Activated CD4-positive, alpha-beta T cell treated with anti-CD3 and anti-CD28 coated beads, Interleukin-2, amount 50 U/mL, for 1 hour (primary cell): ENCODE measurements around the gene EMC10.

Experiments used
- DNase-seq: peaks from one replicate; pipeline ENCODE4 v3.0.0-alpha.2; 2020

EMC10 gene

DNA sequence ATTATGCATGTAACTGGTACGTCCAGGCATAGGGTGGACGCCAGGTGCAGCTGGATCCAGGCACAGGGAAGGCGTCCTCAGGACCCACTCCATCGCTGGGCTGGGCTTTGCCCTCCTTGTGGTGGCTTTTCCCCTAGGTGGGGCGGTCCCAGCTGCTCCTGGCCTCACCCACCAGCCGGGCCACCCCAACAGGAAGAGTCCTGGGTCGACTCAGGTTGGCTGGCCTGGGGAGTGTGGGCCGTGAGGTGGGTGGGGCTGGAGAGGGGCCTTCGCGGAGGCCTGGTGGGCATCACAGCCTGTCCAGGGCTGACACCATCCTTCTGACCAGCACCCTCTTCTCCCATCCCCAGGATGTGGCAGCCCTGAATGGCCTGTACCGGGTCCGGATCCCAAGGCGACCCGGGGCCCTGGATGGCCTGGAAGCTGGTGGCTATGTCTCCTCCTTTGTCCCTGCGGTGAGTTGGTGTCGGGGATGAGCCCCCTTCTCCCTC is 3.5 kb downstream of the EMC10 start:
- DNase-seq = no peak

DNA sequence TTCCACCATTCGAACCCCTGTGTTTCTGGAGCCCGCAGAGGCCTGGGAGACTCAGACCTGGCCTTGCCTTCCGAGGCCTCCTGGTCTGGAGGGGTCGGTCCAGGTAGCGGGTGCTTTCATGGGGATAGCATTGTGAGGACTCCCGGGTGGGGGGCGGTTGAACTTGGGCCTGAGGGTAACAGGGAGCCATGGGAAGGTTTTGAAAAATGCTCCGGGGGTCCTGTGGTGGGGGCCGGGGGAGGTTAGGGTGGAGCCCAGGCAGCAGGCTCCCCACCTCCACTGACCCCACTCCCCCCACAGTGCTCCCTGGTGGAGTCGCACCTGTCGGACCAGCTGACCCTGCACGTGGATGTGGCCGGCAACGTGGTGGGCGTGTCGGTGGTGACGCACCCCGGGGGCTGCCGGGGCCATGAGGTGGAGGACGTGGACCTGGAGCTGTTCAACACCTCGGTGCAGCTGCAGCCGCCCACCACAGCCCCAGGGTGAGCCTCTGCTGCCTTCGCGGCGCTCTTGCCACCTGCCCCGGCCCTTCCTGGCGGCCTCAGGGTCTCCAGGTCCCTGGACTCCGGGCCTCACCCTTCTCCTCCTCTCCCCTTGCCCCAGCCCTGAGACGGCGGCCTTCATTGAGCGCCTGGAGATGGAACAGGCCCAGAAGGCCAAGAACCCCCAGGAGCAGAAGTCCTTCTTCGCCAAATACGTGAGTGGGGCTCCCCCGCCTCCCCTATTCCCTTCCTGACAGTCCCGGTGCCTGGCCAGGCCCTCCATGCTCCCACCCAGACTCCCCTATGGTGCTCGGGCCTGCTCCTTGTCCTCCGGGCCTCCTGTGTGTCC is 4.2 kb downstream of the EMC10 start:
- no peak for DNase-seq

DNA sequence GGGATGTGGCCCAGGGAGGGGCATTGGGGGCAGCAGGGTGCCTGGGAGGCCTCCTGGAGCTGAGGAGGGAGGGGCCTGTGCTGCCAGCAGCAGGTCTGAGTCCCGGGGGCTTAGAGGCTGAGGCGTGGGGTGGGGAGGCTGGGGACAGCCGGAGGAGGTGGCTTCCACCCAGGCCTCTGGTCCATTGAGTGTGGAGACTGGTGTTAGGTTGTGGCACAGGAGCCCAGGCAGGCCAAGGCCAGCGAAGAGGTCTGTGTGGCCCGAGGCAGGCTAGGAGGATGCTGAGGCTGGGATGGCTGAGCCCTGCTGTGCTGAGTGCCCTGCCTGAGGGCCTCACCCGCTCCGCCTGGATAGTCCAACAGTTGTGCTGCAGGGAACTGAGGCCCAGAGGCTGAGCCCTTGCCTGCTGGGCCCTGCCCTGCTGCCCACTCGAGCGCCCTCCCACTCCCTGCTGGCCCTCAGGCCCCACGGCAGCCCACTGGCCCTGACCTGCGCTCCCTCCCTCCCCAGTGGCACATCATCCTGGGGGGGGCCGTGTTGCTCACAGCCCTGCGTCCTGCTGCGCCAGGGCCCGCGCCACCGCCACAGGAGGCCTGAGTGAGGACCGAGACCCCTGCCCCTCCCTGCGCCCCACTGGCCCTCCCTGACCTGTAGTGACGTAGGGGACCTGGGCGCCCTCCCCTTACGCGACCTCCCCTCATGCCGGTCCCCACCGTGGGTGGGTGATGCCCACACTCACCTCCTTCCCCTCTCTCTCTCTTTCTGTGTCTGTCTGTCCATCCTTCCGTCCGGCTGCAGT is 5.2 kb downstream of the EMC10 start:
- no peak for DNase-seq

DNA sequence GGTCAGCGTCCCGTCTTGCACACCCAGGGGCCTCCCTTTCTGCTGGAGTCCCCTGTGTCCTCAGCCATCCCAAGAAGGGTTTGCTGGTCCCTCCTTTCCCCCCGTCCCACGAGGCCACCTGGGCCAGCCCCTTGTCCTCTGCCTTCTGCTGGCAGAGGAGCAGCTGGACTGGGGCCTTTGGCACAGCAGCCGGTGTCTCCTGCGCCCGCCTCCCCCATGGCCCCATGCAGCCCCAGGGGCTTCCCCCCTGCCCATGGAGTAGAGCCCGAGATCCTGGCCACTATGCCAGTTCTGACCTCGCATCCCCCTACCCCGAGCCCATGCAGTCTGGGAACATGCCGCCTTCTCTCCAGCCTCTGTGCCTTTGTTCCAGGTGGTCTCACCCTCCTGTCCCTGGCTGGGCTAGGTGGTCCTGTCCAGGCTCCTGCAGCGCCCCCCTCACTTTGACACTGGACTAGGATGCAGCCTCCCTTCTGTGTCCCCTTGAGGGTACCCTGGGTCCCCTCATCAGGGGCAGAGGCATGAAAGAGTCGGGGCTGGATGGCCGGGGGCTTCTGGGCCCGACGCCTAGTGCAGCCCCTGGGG is 6.1 kb downstream of the EMC10 start:
- DNase-seq = no peak

DNA sequence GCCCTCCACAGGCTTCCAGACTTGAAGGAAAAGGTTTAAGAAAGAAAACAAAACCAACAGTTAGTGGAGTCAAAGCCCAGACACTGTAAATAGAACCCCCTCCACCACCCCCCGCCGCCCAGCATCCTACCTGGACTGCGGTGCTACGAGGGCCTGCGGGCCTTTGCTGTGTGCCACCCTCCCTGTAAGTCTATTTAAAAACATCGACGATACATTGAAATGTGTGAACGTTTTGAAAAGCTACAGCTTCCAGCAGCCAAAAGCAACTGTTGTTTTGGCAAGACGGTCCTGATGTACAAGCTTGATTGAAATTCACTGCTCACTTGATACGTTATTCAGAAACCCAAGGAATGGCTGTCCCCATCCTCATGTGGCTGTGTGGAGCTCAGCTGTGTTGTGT is 6.6 kb downstream of the EMC10 start:
- DNase-seq = no peak

DNA sequence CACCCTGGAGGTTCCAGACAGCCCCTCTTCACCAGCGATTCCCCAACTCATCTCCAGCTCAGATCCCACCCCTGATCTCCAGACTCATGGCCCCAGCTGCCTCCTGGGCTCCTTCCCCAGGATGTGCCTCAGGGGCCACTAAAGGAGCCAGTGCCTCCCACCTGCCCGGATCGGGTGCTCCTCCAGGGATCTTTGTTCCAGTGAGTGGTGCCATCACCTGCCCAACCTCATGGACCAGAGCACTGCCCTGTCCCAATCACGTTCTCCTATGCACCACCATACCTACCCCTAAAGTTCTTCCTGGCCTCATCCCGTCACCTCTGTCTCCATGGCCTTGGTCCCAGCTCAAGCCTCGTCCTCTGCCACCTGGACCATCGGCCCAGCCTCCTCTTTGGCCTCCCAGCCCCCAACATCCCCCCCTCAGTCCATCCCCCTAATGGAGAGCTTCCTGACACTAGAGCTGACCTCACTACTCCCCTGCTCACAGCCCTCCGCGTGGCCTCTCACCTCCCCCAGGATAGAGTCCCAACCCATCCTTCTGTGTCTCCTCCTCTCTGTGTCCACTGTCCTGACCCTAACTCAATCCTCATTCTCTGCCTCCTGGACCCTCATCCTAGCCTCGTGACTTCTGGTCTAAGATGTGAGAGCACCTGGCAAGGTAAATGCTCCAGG is 9.1 kb downstream of the EMC10 start:
- DNase-seq = no peak

DNA sequence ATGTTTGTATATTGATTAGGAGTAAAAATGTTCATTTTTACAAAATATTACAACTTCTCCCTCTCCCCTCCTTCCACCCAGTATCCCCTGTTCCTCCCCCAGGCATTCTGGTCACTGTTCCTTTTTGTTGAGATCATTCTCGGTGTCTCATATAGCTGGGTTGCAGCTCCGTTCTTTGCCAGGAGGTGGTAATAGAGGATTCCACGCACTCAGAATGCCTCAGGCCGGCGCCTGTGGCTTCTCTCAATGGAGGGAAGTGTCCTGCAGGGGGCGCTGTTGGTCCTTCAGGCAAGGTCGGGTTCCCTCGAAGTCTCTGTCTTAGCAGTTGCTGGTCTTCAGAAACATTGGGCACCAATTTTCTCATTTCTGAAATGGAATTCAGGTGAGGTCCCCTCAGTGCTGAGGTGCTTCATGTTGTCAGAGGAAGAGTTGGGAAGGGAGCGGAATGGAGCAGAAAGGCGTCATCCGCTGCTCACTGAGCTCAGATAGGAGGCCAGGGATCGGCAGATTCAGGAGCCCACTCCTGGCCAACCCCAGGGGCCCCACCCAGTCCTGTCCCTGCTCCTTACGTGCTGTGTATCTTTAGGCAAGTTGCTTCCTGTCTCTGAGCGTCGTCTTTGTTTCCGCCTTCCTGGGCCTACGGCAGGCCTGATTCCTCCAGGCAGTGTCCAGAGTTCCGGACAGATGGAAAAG is 10.7 kb downstream of the EMC10 start:
- DNase-seq = peak; percentile 59

DNA sequence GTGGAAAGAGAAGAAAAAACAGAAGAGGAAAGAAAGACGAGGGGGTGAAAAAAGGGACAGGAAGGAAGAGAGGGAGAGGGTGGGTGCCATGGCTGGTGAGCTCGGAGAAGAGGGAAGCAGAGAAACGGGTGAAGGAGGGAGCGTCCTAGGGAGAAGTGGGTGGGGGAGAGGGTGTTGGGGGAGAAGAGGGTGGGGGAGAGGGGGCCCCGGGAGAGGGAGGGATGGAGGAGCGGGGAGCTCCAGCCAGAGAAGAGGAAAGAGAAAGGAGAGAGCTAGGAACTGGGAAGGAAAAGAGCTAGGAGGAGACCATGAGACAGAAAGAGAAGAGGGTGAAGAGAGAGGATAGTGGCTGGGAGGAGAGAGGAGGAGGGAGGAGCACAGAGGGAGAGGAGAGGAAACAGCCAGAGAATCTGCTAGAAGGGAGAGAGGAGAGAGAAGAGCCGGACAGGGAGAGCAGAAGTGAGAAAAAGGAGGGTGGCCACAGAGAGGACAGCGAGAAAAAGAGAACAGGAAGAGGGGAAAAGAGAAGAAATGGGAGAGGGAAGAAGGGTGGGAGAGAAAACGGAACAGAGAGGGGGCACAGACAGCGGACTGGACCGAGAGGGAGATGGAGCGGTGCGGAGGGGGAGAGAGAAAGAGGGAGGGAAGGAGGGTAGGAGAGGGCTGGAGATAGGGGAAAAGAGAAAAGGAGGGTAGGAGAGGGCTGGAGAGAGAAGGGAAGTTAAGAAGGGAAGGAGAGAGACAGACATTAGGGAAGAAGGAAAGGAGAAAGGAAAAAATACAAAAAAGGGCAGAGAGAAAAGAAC is 12.3 kb downstream of the EMC10 start:
- DNase-seq = no peak

DNA sequence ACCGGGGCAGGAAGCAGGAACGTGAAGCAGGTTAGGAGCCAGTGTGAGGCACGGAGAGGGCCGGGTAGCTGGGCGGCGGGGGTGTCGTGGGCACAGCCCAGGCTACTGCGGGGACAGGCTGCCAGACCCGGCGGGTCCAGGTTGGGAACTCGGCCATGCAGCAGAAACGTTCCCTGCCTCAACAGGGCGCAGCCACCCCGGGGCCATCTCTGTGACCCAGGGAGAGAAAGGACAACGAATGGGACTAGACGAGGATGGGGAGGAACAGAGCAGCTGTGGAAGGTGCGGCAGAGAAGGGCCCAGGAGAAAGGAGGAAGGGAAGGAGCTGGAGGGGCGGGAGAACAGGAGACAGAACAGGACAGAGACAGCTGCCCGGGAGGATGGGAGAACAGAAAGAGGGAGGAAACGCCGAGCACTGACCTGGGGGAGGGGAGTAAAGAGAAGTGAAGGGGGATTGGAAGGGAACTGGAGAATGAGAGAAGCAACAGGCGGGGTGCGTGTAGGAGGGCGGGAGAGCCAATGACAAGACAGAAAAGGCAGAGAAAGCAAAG is 13.2 kb downstream of the EMC10 start:
- DNase-seq = no peak

DNA sequence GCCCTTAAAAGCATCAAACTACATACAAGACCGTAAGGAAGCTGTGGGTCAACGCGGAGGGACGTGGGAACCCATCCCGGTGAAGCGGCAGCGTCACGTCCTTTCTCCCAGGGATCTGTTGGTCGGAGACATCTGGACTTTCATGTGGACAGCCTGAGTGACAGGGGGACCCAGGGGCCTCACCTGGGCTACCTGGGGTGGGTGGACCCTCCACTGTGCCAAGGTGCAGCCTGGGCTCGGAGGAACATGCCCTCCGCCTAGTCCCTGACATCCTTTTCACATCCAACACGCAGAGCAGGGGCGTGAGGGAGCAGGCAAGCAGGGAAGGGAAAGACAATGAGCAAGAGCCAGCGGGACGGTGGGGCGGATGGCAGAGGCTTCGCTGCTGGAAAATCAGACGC is 14.1 kb downstream of the EMC10 start:
- DNase-seq = no peak

DNA sequence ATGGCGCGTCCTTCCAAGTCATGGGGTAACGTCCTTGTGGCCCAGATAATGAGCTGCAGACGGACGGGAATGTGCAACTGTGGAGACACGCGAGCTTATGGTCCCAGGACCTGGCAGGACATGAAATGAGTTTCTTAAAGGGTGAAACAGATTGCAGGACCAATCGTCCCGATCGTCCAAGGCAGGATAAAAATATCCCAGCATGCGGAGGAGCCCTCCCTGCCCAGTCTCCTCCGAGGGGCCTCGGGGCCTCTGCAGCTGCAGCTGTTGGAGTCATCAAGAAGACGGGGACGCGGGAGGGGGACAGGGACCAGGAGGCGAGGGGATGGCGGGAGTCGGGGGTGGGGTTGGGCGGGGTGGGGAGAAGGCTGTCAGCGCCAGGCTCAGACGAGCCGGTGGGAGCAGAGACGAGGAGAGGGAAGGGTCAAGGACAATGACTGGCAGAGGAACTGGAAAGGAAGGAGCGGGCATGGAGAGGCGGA is 14.7 kb downstream of the EMC10 start:
- no peak for DNase-seq

DNA sequence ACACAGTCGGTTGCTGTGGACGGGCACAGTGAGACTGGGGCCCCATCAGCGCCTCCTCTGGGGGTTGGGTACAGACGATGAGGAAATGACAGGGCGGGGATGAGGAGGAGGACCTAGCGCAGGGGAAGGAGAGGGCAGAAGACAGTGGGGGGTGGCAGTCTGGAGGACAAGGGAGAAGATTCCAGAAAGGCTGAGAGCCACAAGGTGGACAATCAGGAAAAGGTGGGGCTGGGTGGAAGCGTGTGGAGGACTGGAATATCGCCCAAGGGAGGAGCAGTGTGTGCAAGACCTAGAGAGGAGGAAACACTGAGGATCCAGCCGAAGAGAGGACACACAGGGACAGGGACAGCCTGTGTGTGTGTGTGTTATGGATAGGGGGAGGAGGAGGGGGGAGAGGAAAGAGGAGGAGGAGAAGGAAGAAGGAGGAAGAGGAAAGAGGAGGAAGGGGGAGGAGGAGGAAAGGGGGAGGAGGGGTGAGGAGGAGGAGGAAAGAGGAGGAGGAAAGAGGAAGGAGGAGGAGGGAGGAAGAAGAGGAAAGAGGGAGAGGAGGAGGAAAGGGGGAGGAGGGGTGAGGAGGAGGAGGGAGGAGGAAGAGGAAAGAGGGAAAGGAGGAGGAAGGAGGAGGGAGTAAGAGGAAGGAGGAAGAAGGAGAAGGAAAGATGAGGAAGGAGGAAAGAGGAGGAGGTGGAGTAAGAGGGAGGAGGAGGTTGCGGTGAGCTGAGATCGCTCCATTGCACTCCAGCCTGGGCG is 16.2 kb downstream of the EMC10 start:
- DNase-seq = peak; percentile 25

DNA sequence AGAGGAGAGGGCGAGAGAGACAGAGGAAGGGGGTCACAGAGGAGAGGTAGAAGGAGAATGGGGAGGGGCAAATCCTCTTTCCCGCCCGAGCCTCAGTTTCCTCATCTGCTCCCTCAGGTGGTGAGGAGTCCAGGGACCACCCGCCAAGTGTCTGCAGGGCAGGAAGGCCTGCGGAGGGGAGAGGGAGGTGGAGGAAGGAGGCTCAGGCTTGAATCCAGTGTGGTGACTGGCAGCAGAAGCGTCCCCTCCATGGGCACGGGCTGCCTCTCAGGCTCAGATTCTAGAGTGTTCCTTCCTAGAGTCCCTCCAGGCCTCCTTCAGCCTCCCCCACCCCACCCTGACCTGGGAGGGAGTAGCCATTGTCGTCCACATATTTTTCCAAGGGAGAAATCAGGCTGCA is 16.9 kb downstream of the EMC10 start:
- no peak for DNase-seq

DNA sequence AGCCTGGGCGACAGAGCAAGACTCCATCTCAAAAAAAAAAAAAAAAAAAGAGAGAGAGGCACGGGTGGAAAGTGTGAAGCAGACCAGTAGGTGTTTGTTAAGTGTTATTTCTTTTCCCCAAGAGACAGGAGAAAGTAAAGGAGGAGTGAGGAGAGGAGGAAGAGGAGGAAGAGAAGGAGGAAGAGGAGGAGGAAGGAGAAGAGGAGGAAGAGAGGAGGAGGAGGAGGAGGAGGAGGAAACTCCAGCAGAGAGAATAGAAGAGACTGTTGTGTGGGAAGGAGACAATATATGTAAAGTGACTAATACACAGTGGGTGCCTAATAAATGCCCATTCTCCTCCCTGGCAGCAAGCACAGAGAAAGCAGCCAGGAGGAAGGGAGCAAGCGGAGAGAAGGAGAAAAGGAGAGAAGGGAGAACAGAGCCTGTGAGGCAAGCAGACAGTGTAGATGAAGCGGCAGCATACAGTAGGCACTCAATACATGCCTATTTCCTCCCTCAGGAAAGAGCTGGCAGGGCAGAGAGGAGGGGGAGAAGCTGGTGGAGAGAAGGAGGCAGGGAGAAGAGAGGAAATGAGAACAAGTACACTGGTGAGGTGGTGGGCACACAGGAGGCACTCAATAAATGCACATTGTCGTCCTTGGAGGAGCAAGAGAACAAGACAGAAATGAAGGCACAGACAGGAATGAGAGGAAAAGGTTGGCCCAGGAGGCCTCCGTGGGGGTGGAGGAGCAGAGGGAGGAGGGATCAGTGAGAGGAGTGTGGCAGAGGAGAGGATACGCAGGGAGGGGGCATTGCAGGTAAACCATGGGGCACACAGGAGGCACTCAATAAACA is 18.1 kb downstream of the EMC10 start:
- no peak for DNase-seq

DNA sequence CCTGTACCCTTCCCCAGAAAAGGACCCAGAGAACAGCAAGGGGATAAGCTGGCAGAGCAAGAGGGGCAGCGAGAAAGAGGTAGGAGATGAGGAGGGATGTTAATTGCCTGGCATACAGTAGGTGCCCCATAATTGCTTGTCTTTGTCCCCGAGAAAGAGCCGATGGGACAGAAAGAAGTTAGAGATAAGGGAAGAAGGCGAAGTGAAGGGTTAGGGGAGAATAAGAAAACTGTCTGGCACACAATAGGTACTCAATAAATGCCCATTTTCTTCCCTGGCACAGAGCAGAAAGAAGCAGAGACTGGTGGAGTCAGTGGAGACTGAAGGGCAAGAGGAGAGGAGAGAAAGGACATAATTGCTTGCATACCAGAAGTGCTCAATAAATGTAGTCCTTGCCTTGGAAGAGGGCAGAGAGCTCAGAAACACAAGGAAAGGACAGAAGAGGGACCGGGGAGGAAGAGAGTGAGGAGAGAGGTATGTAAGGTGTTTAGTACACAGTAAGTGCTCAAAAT is 18.8 kb downstream of the EMC10 start:
- DNase-seq = no peak

DNA sequence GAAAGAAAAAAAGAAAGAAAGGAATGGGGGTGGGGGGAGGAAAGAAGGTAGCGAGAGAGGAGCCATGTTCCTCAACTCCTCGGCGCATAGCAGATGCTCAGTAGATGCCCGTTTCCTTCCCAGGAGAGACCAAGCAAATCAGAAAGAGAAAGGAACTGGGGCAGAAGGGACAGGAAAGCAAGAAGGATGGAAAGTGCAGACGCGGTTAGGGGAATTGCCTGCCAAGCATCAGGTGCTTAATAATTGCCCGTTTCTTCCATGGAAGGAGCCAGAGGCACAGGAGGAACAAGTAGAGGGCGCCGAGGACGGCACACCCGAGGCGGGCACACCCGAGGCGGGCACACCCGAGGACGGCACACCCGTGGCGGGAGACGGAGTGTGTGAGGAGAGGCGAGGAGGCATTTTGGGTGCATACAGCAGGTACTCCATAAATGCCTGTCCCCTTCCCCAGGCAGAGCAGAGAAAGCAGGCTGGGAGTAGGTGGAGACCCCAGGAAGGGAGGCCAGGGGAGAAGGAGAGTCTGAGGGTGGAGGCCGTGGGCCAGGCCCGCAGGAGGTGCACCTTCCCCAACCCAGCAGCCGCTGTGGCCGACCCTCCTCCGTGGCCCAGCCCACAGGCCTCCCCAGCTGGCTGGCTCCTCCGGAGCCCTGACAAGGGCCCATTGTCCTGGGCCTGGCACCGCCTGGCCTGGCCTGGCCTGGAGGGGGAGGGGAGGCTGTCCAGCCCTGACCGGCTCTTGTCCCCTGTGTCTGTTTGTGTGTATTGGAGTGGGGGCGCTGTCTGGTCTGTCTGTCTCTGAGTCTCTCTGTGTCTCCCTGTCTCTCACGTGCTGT is 20.1 kb downstream of the EMC10 start:
- DNase-seq = no peak

DNA sequence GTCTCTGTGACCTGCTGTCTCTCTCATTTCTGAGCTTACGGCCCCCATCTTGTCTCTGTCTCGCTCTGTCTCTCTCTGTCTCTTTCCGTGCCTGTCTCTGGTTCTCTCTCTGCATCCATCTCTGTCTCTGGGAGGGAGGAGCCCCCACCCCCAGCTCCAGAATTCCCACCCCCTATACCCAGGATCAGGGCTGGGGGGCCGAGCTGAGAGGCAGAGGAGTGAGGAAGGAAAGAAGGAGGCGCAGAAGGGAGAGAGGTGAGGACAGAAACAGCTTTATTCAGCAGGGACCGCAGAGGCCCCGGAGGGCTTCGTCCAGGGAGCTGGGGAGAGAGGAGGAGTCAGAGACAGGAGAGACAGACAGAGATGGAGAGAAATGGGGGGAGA is 20.7 kb downstream of the EMC10 start:
- no peak for DNase-seq
